Activated naive CD8-positive, alpha-beta T cell treated with anti-CD3 and anti-CD28 coated beads, Interleukin-2, amount 50 U/mL, for 16 hours (primary cell): ENCODE results near the gene DCAF6.

Experiments used
- DNase-seq: peaks from one replicate; pipeline ENCODE4 v3.0.0-alpha.2; 2020; ENCODE audit warnings: low read depth, low spot score

The DCAF6 gene

DNA sequence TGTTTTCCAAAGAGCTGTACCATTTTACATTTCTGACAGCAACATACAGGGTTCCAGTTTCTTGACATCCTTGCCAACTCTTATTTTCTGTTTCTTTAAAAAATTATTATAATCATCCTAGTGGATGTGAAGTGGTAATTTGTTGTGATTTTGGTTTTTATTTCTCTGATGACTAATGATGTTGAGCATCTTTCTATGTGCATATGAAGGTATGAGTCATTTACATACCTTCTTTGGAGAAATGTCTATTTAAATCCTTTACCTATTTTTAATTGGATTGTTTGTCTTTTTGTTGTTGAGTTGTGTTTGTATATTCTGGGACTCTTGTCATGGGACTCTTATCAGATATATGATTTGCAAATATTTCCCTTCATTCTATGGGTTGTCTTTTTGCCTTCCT is 21.2 kb downstream of the DCAF6 start:
- DNase-seq = no peak

DNA sequence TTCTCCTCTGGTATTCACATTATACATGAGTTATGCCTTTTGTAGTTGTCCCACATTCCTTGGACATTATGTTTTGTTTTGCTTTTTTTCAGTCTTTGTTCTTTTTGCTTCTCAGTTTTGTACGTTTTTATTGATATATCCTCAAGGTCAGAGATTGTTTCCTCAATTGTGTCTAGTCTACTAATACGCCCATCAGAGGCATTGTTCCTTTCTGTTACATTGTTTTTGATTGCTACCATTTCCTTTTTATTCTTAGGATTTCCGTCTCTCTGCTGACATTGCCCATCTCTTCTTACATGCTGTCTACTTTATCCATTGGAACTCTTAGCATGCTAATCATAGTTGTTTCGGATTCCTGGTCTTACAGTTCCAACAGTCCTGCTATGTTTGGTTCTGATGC is 28.2 kb downstream of the DCAF6 start:
- DNase-seq = no peak

DNA sequence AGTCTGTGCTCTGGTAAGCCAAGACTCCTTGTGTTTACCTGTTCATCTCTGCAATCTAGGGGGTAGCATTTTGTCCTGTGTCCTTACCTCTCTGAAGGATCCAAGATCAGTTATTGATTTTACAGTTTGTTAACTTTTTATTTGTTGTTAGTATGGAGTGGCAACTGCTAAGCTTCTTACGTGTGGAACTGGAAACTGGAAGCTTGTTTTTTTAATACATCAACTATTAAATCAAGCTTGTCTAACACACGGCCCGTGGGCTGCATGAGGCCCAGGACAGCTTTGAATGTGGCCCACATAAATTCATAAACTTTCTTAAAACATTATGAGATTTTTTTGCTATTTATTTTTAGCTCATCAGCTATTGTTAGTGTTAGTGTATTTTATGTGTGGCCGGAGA is 29.6 kb downstream of the DCAF6 start:
- no peak for DNase-seq

DNA sequence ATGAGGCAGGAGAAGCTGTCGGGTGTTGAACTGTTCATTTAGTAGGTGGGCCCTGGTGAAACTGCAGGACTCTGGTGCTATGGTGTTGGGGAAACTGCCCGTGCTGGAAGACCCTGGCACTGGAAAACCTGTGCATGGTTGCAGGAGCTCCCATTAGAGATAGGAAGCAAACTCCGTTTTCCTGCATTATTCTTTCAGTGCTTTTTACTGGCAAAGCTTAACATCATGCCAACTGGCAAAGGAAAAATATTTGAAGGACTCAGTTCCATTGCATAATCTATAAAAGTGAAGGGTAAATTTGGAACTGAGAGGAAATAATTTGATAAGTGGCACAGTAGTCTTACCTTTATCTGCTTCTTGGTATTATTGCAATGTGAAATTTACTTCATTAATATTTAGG is 32.1 kb downstream of the DCAF6 start:
- no peak for DNase-seq

DNA sequence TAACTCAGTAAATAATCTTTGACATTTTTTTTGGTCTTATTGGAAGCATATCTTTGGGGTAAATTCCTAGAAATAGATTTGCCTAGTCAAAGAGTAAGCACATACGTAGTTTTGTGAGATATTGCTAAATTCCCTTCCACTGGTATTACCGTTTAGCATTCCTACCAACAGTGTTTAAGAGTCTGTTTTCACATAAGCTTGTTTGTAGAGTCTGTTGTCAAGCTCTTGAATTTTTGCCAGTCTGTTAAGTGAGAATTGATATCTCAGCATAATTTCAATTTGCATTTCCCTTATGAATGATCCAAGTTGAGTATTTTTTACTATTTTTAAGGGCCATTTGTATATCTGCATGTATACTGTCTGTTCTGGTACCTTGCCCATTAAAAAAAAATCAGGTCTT is 37.3 kb downstream of the DCAF6 start:
- no peak for DNase-seq

DNA sequence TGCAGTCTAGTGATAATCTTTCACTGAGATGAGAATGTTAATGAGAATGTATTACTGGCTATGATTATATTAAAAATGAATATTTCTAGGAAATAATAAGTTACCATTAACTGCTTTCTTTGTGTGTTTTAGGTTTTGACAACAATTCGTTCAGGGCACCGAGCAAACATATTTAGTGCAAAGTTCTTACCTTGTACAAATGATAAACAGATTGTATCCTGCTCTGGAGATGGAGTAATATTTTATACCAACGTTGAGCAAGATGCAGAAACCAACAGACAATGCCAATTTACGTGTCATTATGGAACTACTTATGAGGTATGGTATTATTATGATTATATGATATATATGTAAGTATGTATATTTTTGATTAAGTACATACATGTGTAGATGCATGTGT is 38.2 kb downstream of the DCAF6 start:
- DNase-seq = no peak

DNA sequence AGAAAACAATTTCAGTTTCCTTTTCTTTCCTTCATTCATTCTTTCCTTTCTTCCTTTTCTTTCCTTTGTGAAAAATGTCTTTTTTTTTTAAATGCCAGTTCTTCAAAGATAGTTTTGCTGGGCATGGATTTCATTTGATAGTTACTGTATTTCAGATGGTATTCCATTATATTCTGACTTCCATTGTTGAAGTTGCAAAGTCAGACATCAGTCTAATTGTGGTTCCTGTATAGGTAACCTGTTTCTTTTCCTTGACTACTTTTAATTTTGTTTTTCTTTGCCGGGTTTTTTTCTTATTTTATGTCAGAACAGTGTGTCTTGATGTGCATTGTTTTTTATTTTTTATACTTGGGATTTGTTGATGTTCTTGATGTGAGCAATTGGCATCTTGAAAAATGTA is 40.8 kb downstream of the DCAF6 start:
- DNase-seq = no peak

DNA sequence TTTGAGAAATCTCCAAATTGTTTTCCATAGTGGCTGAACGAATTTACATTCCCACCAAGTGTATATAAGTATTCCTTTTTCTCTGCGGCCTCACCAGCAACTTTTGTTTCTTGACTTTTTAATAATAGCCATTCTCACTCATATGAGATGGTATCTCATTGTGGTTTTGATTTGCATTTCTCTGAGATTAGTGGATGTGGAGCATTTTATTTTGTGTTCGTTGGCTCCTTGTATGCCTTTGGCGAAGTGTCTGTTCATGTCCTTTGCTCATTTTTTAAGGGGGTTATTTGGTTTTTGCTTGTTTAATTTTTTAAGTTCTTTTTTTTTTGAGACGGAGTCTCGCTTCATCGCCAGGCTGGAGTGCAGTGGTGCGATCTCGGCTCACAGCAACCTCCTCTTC is 45.5 kb downstream of the DCAF6 start:
- no peak for DNase-seq

DNA sequence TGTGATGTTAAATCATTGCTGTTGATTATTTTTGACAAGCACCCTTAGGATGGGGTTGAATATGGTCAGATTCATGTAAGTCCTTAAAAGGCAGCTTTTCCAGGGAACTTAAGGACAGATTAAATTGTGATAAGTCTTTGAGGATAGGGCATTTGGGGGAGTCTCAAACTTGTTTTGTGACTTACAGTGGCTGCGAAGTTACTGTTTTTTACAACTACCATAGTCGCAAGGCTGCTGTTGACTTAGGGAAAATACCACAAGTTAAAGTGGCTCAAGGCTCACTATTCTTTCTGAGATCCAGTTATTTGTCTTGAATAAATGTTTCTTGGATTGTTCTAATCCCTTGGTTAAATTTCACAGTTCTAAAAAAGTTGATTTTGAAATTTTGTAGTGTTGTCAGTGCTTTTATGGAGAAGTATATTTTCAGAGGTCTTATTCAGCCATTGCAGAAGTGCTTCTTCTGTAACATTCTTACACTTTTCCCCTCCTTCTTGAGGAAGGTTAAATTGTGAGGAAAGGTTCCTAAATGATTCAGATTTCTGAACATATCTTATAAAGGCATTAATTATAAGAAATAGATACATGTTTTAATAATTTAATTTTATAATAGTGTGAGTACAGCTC is 47.4 kb downstream of the DCAF6 start:
- no peak for DNase-seq

DNA sequence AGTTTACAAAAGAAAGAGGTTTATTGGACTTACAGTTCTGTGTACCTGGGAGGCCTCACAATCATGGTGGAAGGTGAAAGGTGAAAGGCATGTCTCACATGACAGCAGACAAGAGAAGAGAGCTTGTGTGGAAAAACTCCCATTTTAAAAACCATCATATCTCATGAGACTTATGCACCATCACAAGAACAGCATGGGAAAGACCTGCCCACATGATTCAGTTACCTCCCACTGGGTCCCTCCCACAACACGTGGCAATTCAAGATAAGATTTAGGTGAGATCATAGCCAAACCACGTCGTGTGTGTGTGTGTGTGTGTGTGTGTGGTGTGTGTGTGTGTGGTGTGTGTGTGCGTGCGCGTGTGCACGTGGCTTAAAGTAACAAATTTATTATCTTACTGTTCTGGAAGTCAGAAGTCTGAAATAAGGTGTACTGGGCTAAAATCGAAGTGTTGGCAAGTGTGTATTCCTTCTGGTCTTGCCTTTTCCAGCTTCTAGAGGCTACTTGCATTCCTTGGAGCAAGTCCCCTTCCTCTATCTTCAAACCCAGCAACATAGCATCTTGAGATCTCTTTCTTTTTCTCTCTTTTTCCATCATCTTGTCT is 48.5 kb downstream of the DCAF6 start:
- DNase-seq = no peak

DNA sequence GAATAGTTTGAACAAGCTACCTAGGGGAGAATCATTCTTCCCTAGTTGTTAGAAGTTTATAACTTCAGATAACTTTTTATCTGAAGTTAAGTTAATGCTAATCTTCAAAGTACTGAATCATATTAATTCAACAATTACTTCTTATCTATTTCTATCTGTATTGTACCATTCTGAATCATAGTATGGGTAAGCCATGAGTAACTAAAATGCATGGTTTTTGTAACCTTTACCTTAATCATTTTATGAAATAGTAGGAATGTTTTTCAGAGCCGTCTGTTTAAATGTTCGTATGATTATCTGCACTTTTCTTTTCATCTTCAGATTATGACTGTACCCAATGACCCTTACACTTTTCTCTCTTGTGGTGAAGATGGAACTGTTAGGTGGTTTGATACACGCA is 50.7 kb downstream of the DCAF6 start:
- no peak for DNase-seq

DNA sequence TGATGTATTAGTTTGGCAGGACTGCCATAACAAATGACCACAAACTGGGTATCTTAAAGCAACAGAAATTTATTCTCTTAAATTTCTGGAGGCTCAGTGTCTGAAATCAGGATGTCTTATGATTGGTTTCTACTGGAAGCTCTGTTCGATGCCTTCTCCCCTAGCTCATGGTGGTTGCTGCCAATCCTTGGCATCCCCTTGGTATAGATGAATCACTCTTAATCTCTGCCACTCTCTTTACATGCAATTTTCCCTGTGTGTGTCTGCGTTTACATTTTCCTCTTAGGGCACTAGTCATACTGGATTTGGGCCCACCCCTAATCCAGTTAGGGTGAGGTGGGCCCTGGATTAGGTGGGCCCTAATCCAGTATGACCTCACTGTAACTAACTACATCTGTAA is 55.1 kb downstream of the DCAF6 start:
- no peak for DNase-seq

DNA sequence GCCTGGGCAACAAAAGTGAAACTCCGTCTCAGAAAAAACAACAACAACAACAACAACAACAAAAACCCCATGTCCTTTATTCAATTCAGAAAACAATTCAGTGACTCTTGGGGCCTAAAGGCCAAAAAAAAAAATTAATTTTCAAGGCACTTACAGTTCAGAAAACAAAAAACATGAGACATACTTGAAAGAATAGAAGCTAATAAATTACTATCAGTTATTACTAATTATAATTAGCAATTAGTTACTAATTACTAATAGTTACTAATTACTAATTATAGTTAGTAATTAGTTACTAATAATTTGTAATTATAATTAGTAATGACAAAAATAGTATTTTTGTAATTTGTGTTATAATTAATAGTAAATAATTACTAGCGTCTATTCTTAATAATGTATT is 57.2 kb downstream of the DCAF6 start:
- no peak for DNase-seq

DNA sequence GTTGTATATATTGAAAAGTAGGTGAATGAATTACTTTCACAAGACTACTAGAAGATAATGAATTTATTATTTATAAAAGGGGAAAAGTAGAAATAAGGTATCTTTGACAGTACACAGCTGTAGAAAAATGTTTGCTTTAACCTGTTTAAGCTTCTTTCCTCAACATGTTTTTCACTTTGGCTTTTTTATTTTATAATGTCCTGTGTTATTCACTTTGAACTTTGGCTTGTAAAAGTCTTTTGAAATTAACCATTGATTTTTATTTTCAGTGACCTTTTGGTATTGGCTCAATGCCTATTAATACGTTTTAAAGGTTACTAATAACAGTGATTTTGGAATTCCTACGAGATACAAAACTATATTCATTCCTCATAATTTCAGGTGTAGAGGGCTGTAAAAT is 58.1 kb downstream of the DCAF6 start:
- no peak for DNase-seq

DNA sequence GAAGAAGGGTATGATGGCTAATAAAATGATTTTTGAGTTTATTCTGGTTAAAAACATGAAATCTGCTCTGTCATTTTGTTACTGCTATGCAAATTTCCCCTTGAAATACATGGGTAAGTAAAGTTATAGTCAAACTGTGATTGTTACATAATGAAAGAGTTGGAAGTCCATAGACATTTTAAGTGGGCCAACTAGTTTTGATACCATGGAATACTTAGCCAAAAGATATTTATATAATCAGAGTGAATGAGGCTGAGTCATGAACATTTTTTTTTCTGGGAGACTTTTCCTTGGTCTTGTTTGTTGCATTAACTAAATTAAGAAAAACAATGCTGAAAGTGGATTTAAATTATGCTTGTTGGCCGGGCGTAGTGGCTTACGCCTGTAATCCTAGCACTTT is 58.6 kb downstream of the DCAF6 start:
- DNase-seq = no peak

DNA sequence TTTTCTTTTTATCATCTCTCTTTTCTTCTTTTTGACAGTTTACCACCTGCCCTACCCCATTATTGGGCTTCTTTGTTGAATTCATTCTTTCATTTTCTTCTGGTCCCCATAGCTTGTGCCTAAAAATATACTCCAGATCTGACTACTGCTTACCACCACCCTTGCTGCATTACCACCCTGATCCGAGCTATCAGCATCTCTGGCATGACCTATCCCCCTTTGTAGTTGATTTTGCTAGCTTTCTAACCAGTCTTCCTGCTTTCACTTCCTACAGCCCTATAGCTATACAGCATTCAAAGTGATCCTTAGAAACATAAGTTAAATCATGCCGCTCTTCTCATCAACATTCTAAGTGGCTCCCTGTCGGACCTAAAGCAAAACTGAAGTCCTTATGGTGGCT is 59.8 kb downstream of the DCAF6 start:
- DNase-seq = no peak

DNA sequence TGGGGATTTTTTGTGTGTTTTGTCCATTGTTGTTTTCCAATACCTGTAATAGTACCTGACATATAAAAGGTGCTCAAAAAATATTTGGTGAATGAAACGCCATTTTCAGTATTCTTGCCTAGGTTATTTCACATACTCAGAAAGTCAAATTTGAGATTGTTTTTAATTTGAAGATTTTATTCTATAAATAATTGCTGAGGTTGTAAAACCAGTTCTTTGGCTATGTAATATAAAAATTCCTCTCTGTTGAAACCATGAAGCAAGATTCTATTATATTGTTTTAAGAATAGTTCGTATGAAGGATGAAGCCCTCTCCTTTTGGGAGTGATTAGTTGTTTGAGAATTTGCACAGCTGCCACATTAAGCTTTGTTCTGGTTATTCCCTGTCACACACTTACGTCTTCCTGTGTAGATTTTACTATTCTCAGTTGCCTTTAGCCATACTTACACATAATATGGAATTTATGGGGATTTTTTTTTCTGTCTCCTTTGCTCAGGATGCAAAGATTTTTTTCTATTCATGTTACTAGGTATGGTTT is 60.6 kb downstream of the DCAF6 start:
- no peak for DNase-seq

DNA sequence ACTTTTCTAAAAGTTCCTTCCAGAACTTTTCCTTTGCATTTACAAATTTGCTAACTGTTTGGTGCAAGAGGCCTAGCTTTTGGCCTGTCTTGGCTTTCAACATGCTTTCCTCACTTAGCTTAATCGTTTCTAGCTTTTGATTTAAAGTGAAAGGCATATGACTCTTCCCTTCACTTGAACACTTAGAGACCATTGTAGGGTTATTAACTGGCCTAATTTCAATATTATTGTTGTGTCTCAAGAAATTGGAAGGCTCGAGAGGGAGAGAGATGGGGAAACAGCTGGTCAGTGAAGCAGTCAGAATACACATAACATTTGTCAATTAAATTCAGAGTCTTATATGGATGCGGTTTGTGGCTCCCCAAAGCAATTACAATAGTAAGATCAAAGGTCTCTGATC is 63.4 kb downstream of the DCAF6 start:
- DNase-seq = no peak

DNA sequence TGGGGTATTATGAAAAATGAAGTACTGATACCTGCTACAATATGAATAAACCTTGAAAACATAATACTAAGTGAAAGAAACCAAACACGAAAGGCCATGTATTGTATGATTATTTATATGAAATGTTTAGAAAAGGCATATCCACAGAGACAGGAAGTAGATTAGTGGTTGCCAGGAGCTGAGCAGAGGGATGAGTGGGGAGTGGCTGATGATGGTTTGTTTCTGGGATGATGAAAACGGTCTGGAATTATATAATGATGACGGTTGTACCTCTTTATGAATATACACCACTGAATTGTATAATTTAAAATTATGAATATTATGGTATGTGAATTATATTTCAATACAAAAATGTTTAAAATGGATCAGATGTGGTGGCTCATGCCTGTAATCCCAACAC is 64.2 kb downstream of the DCAF6 start:
- DNase-seq = no peak

DNA sequence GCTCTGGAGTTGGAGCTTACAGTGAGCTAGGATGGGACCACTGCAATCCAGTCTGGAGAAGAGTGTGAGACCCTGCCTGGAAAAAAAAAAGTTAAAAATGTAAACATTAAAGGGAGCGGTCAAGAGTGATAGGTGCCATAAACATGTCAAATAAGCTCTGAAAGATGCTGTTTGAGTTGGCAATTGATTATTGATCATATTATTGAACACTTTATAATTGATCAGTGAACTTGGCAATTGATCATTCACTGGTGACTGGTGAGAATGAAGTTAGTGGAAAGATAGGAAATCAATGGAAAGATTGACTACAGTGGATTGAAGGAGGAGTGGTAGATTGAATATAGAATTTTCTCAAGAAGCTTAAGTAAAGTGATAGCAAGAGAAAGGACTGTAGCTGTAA is 64.7 kb downstream of the DCAF6 start:
- no peak for DNase-seq

DNA sequence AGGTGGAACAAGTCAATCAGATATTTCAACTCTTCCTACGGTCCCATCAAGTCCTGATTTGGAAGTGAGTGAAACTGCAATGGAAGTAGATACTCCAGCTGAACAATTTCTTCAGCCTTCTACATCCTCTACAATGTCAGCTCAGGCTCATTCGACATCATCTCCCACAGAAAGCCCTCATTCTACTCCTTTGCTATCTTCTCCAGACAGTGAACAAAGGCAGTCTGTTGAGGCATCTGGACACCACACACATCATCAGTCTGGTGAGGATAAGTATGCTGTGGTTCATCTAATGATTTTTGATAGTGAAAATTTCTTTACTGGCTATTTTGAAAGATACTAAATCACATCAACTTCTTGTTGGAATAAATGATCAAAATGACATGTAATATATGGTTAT is 68.0 kb downstream of the DCAF6 start:
- no peak for DNase-seq

DNA sequence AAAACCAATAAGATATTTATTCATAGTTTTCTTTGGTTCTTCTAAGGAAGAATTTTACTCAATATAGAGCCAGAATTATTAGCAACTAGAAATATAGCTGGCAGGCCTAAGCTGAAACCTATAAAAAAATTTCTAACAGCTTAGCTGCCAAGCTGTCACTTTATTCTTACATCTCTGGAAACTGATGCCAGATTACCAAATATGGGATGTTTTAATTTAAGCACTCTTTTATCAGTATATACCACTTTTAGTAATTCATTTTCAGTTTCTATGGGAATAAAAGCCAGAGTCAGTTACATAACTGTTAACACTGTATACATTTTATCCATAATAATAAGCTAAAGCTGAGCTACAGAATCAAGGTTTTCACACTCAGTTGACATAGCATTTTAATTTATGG is 69.0 kb downstream of the DCAF6 start:
- no peak for DNase-seq

DNA sequence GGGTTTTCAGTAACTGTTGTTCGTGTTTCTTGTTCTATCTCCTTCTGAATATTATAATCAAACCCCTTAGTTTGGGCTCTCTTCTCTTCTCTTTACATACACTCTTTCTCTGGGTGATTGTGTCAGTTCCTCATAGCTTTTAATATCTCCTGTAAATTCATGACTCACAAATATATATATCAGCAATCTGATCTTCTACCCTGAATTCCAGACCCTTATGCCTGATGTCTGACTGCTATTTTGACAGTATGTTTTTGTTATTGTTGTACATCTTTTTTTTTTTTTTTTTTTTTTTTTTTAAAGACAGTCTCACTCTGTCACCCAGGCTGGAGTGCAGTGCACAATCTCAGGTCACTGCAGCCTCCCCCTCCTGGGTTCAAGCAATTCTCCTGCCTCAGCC is 71.2 kb downstream of the DCAF6 start:
- DNase-seq = no peak

DNA sequence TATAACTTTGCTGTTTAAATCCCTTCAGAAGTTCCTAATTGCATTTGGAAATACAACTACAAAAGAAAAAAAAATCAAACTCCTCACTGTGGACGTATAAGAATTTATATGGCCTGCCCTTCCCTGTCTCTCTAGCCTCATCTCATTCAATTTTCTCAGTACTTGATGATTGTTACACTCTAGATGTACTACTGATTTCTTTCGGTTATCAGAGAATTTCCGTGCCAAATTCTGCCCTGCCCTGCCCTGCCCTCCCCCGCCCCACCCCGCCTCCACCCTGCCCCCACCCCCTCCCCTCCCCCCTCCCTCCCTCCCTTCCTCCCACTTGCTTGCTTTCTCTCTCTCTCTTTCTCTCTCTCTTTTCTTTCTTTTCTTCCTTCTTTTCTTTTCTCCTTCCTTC is 72.1 kb downstream of the DCAF6 start:
- no peak for DNase-seq
